ENCODE data around the gene HTATIP2.

DNA sequence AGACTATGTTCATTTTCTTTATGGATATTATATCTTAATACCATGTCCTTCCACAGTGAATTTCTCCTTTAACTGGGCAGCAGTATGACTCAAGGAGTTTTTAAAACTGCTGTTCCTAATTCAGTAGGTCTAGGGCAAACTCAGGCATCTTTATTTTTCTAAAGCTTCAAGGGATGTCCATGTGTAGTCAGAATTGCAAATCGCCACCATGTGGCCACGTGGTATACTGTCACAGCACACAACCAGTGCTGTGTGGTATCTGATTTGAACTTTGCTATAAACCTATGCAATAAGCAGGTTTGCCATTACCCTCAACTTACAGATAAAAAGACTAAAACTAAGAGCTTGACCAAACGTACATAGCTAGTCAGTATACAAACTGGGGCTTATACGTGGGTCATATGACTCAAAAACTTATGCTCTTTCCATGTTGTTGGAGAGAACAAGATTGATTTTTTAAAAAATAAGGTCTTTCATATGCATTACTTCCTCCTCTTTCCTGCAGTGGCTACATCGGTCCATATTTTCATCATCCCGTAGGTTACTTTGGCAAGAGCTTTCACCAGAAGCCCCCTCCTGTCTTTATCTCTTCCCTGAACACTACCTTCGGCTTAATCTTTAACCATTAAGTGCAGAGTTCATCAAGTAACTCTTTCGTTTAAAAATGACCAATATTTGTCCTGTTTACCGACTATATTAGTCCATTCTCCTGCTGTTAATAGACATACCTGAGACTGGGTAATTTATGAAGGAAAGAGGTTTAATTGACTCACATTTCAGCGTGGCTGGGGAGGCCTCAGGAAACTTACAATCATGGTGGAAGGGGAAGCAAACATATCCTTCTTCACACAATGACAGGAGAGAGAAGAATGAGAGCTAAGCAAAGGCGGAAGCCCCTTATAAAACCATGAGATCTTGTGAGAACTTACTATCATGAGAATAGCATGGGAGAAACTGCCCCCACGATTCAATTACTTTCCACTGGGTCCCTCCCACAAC, 8.0 kb upstream of the HTATIP2 start:
- TF ChIP-seq GATA3 (IDR thresholded peaks at IDR 0.05; ENCODE audit: low read depth, low read length) (no peak), GATA2 (IDR thresholded peaks at IDR 0.05; ENCODE audit: low read depth, low read length) (no peak)
